SK-N-SH treated with all-trans-retinoic acid at 6 μM for 48 hours (cell line): ENCODE data around the gene SGCA.

Source experiments
- ATAC-seq: fragments of 200-7000 bp; cut with Tn5 transposase; 3 replicates; pipeline ENCODE4 v1.9.1; 2020; ENCODE audit warnings: mild to moderate bottlenecking, moderate library complexity
- ARNTL ChIP-seq: fragments of 450-650 bp; formaldehyde crosslinking; IDR thresholded peaks from 2 replicates; pipeline ENCODE4 v1.5.0; 2020; ENCODE audit warnings: low read depth, mild to moderate bottlenecking, moderate library complexity, borderline replicate concordance
- BACH2 ChIP-seq: fragments of 250-450 bp; sonication (Bioruptor Pico); IDR thresholded peaks from 2 replicates; pipeline ENCODE4 v1.9.0; 2021; ENCODE audit warnings: mild to moderate bottlenecking, borderline replicate concordance
- CSDC2 ChIP-seq: fragments of 250-450 bp; sonication (Bioruptor Pico); IDR thresholded peaks from 2 replicates; pipeline ENCODE4 v1.5.0; 2020; ENCODE audit warnings: mild to moderate bottlenecking, moderate library complexity
- ESRRG ChIP-seq: fragments of 250-450 bp; sonication (Bioruptor Pico); IDR thresholded peaks from 2 replicates; pipeline ENCODE4 v1.6.1; 2021; ENCODE audit warnings: mild to moderate bottlenecking
- GLIS3 ChIP-seq: fragments of 250-450 bp; sonication (Bioruptor Pico); IDR thresholded peaks from 2 replicates; pipeline ENCODE4 v1.5.0; 2020; ENCODE audit warnings: mild to moderate bottlenecking, moderate library complexity
- ISL1 ChIP-seq: fragments of 250-450 bp; sonication (Bioruptor Pico); IDR thresholded peaks from 2 replicates; pipeline ENCODE4 v2.1.2; 2022; ENCODE audit warnings: mild to moderate bottlenecking, moderate library complexity
- PPARA ChIP-seq: fragments of 250-450 bp; sonication (Bioruptor Pico); IDR thresholded peaks from 2 replicates; pipeline ENCODE4 v1.5.0; 2020; ENCODE audit warnings: mild to moderate bottlenecking, borderline replicate concordance
- RARB ChIP-seq: fragments of 250-450 bp; sonication (Bioruptor Pico); IDR thresholded peaks from 2 replicates; pipeline ENCODE4 v1.8.0; 2021; ENCODE audit warnings: mild to moderate bottlenecking, moderate library complexity
- SNAI2 ChIP-seq: fragments of 250-450 bp; sonication (Bioruptor Pico); IDR thresholded peaks from 2 replicates; pipeline ENCODE4 v1.5.0; 2020; ENCODE audit warnings: mild to moderate bottlenecking, moderate library complexity
- TCF4 ChIP-seq: fragments of 250-450 bp; sonication (Bioruptor Pico); IDR thresholded peaks from 2 replicates; pipeline ENCODE4 v1.8.0; 2021; ENCODE audit warnings: mild to moderate bottlenecking, moderate library complexity, borderline replicate concordance
- ZC3H10 ChIP-seq: fragments of 250-450 bp; sonication (Bioruptor Pico); IDR thresholded peaks from 2 replicates; pipeline ENCODE4 v1.5.1; 2021; ENCODE audit warnings: mild to moderate bottlenecking, moderate library complexity
- ZFP3 ChIP-seq: fragments of 250-450 bp; sonication (Bioruptor Pico); IDR thresholded peaks from 2 replicates; pipeline ENCODE4 v1.5.0; 2020; ENCODE audit warnings: mild to moderate bottlenecking, moderate library complexity
- ZFP30 ChIP-seq: fragments of 450-650 bp; formaldehyde crosslinking; IDR thresholded peaks from 2 replicates; pipeline ENCODE4 v1.5.0; 2022; ENCODE audit warnings: mild to moderate bottlenecking, moderate library complexity
- ZNF565 ChIP-seq: fragments of 450-650 bp; formaldehyde crosslinking; conservative IDR thresholded peaks from 2 replicates; pipeline ENCODE4 v1.5.0; 2020; ENCODE audit warnings: low read depth, mild to moderate bottlenecking, moderate library complexity
- TF ChIP-seq, protein P1 (sequence below): fragments of 250-450 bp; sonication (Bioruptor Pico); IDR thresholded peaks from 2 replicates; pipeline ENCODE4 v1.8.0; 2020; ENCODE audit warnings: mild to moderate bottlenecking, moderate library complexity, borderline replicate concordance
- TF ChIP-seq, protein P2 (sequence below): fragments of 250-450 bp; sonication (Bioruptor Pico); IDR thresholded peaks from 2 replicates; pipeline ENCODE4 v1.5.1; 2020; ENCODE audit warnings: low read depth, mild to moderate bottlenecking, moderate library complexity
- TF ChIP-seq, protein P3 (sequence below): fragments of 250-450 bp; sonication (Bioruptor Pico); IDR thresholded peaks from 2 replicates; pipeline ENCODE4 v1.5.1; 2021; ENCODE audit warnings: mild to moderate bottlenecking, moderate library complexity
- TF ChIP-seq, protein P4 (sequence below): fragments of 250-450 bp; sonication (Bioruptor Pico); IDR thresholded peaks from 2 replicates; pipeline ENCODE4 v1.5.0; 2020; ENCODE audit warnings: mild to moderate bottlenecking, moderate library complexity

SGCA gene

DNA sequence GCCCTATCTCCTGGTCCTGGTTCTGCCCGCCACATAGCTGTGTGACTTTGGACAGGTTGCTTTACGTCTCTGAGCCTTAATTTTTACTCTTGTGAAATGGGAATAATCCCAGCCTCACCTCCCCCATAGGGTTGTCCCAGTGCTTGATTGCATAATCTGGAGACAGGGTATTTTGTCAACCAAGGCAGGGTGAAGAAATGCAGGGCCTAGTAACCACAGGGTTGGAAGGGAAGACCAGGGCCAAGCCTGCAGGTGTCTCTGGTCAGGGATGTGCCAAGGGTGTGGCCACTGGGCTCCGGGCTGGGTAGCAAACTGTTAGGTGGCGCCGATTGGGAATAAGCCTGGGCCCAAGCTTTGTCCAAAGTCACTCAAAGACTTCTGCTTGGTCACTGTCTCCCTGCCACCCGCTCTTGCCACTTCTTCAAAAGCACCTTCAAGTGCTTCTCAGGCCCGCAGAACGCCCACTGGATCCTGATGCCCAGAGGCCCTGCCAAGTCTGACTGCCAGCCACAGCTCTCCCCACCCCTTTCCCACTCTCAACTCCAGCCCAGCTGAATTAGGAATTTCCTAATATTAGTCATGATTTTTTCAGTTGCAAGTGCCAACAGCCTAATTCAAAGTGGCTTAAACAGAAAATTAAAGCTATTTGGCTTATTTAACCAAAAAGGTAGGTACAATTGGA lies 56.2 kb downstream of the SGCA start:
- no peak for TF ChIP-seq ARNTL (CRISPR knock-in tag)
- TF ChIP-seq TCF4 (CRISPR knock-in tag): no peak
- TF ChIP-seq, protein P1, sequence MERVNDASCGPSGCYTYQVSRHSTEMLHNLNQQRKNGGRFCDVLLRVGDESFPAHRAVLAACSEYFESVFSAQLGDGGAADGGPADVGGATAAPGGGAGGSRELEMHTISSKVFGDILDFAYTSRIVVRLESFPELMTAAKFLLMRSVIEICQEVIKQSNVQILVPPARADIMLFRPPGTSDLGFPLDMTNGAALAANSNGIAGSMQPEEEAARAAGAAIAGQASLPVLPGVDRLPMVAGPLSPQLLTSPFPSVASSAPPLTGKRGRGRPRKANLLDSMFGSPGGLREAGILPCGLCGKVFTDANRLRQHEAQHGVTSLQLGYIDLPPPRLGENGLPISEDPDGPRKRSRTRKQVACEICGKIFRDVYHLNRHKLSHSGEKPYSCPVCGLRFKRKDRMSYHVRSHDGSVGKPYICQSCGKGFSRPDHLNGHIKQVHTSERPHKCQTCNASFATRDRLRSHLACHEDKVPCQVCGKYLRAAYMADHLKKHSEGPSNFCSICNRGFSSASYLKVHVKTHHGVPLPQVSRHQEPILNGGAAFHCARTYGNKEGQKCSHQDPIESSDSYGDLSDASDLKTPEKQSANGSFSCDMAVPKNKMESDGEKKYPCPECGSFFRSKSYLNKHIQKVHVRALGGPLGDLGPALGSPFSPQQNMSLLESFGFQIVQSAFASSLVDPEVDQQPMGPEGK: no peak
- TF ChIP-seq CSDC2 (CRISPR knock-in tag): no peak
- no peak for TF ChIP-seq PPARA
- no peak for TF ChIP-seq ZNF565 (CRISPR knock-in tag)
- TF ChIP-seq ISL1 (CRISPR knock-in tag): no peak
- no peak for TF ChIP-seq GLIS3
- no peak for TF ChIP-seq ZFP30 (CRISPR knock-in tag)
- no peak for TF ChIP-seq ZFP3 (CRISPR knock-in tag)
- TF ChIP-seq, protein P2, sequence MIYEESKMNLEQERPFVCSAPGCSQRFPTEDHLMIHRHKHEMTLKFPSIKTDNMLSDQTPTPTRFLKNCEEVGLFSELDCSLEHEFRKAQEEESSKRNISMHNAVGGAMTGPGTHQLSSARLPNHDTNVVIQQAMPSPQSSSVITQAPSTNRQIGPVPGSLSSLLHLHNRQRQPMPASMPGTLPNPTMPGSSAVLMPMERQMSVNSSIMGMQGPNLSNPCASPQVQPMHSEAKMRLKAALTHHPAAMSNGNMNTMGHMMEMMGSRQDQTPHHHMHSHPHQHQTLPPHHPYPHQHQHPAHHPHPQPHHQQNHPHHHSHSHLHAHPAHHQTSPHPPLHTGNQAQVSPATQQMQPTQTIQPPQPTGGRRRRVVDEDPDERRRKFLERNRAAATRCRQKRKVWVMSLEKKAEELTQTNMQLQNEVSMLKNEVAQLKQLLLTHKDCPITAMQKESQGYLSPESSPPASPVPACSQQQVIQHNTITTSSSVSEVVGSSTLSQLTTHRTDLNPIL (CRISPR knock-in tag): no peak
- no peak for TF ChIP-seq ESRRG (CRISPR knock-in tag)
- TF ChIP-seq SNAI2 (CRISPR knock-in tag): no peak
- no peak for TF ChIP-seq RARB (CRISPR knock-in tag)
- no peak for TF ChIP-seq BACH2 (CRISPR knock-in tag)
- TF ChIP-seq, protein P3, sequence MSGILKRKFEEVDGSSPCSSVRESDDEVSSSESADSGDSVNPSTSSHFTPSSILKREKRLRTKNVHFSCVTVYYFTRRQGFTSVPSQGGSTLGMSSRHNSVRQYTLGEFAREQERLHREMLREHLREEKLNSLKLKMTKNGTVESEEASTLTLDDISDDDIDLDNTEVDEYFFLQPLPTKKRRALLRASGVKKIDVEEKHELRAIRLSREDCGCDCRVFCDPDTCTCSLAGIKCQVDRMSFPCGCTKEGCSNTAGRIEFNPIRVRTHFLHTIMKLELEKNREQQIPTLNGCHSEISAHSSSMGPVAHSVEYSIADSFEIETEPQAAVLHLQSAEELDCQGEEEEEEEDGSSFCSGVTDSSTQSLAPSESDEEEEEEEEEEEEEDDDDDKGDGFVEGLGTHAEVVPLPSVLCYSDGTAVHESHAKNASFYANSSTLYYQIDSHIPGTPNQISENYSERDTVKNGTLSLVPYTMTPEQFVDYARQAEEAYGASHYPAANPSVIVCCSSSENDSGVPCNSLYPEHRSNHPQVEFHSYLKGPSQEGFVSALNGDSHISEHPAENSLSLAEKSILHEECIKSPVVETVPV (CRISPR knock-in tag): no peak
- TF ChIP-seq ZC3H10 (CRISPR knock-in tag): no peak
- TF ChIP-seq, protein P4, sequence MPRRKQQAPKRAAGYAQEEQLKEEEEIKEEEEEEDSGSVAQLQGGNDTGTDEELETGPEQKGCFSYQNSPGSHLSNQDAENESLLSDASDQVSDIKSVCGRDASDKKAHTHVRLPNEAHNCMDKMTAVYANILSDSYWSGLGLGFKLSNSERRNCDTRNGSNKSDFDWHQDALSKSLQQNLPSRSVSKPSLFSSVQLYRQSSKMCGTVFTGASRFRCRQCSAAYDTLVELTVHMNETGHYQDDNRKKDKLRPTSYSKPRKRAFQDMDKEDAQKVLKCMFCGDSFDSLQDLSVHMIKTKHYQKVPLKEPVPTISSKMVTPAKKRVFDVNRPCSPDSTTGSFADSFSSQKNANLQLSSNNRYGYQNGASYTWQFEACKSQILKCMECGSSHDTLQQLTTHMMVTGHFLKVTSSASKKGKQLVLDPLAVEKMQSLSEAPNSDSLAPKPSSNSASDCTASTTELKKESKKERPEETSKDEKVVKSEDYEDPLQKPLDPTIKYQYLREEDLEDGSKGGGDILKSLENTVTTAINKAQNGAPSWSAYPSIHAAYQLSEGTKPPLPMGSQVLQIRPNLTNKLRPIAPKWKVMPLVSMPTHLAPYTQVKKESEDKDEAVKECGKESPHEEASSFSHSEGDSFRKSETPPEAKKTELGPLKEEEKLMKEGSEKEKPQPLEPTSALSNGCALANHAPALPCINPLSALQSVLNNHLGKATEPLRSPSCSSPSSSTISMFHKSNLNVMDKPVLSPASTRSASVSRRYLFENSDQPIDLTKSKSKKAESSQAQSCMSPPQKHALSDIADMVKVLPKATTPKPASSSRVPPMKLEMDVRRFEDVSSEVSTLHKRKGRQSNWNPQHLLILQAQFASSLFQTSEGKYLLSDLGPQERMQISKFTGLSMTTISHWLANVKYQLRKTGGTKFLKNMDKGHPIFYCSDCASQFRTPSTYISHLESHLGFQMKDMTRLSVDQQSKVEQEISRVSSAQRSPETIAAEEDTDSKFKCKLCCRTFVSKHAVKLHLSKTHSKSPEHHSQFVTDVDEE: no peak
- peak; percentile 35 for ATAC-seq

DNA sequence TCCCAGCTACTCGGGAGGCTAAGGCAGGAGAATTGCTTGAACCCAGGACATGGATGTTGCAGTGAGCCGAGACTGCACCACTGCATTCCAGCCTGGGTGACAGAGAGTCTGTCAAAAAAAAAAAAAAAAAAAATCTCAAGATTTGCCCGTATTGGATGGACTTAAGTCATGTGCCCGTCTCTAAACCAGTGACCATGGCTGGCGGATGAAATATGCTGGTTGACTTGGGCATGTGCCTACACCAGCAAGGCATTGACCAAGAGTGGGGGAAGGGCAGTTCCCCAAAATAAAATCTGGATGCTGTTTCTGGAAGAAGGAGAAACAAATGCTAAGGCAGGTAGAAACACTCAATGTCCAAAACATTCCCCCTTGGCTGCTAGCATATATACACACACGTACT lies 57.1 kb downstream of the SGCA start:
- TF ChIP-seq RARB (CRISPR knock-in tag): no peak
- no peak for TF ChIP-seq ZC3H10 (CRISPR knock-in tag)
- no peak for TF ChIP-seq ARNTL (CRISPR knock-in tag)
- no peak for ATAC-seq
